ENCODE results near the gene IQSEC1. TPM values are rescaled to one million over a fixed set of nuclear protein-coding genes. Genes with fewer than 3 reads are reported as not detected.
A peak's percentile ranks its signal among the peaks of the same experiment; 100 is the strongest.

Gene IQSEC1
- total RNA-seq, 2 donors from 2014 or later = 22.7 to 24.5 TPM

- Mint-ChIP-seq H3K27ac (peak overlapping the region; percentile 22), H3K4me3 (no peak overlapping the region), H3K9me3 (no peaks in the 10 kb centered on the region), H3K36me3 (ENCODE audit: low read depth) (peaks cover 8% of the 10 kb centered on the region), H3K4me1 (peaks cover 26% of the 10 kb centered on the region), H3K27me3 (ENCODE audit: insufficient read depth) (peaks cover 28% of the 10 kb centered on the region)
- Histone ChIP-seq H3K27me3 (ENCODE audit: control insufficient read depth, insufficient read depth, low read length, poor library complexity, severe bottlenecking) (peaks cover 11% of the 10 kb centered on the region), H3K36me3 (ENCODE audit: control insufficient read depth, insufficient read depth, low read length) (peaks cover 3% of the 10 kb centered on the region), H3K27ac (ENCODE audit: low read depth, low read length) (no peak overlapping the region), H3K4me1 (ENCODE audit: control insufficient read depth, insufficient read depth, low read length) (no peaks in the 10 kb centered on the region), H3K9ac (ENCODE audit: extremely low read depth, low read length, poor library complexity, severe bottlenecking) (no peak overlapping the region), H3K4me3 (ENCODE audit: low read length) (no peak overlapping the region), H3K9me3 (ENCODE audit: control insufficient read depth, low read length) (no peaks in the 10 kb centered on the region)
- TF ChIP-seq CTCF (conservative IDR thresholded peaks at IDR 0.05) = no peak
- no peak for DNase-seq
- WGBS, 2 experiments (ENCODE audit: insufficient coverage in 1 of 2, insufficient read length in 1 of 2) = 86 to 88% methylated on average over 13 of the region's 13 CpGs
Observed at GRCh38 chr3:12895391-12896062, 177.7 kb downstream of the IQSEC1 start.

GRCh38 chr3:12894629-12895028 lies 178.6 kb downstream of the IQSEC1 start:
- H3K36me3 Mint-ChIP-seq (ENCODE audit: low read depth) = peaks cover 4% of the 10 kb centered on the region
- no peak for TF ChIP-seq CTCF (conservative IDR thresholded peaks at IDR 0.05)
- H3K9ac ChIP-seq (ENCODE audit: extremely low read depth, low read length, poor library complexity, severe bottlenecking) = no peak overlapping the region
- peaks cover 34% of the 10 kb centered on the region for H3K27me3 Mint-ChIP-seq (ENCODE audit: insufficient read depth)
- WGBS, 2 experiments (ENCODE audit: insufficient coverage in 1 of 2, insufficient read length in 1 of 2) = 78 to 93% methylated on average over 6 of the region's 6 CpGs
- no peak overlapping the region for H3K4me3 ChIP-seq (ENCODE audit: low read length)
- H3K9me3 Mint-ChIP-seq = no peaks in the 10 kb centered on the region
- no peak overlapping the region for H3K4me3 Mint-ChIP-seq
- peaks cover 26% of the 10 kb centered on the region for H3K4me1 Mint-ChIP-seq
- H3K9me3 ChIP-seq (ENCODE audit: control insufficient read depth, low read length) = no peaks in the 10 kb centered on the region
- no peak for DNase-seq
- peak overlapping the region; percentile 16 for H3K27ac Mint-ChIP-seq
- peaks cover 20% of the 10 kb centered on the region for H3K27me3 ChIP-seq (ENCODE audit: control insufficient read depth, insufficient read depth, low read length, poor library complexity, severe bottlenecking)
- H3K27ac ChIP-seq (ENCODE audit: low read depth, low read length) = no peak overlapping the region
- H3K4me1 ChIP-seq (ENCODE audit: control insufficient read depth, insufficient read depth, low read length) = no peaks in the 10 kb centered on the region
- peaks cover under 1% of the 10 kb centered on the region for H3K36me3 ChIP-seq (ENCODE audit: control insufficient read depth, insufficient read depth, low read length)

GRCh38 chr3:12893852-12894251 lies 179.4 kb downstream of the IQSEC1 start:
- H3K9me3 ChIP-seq (ENCODE audit: control insufficient read depth, low read length) = no peaks in the 10 kb centered on the region
- H3K4me1 Mint-ChIP-seq = peaks cover 24% of the 10 kb centered on the region
- H3K9me3 Mint-ChIP-seq = no peaks in the 10 kb centered on the region
- peaks cover 39% of the 10 kb centered on the region for H3K27me3 Mint-ChIP-seq (ENCODE audit: insufficient read depth)
- H3K36me3 Mint-ChIP-seq (ENCODE audit: low read depth) = no peaks in the 10 kb centered on the region
- TF ChIP-seq CTCF (conservative IDR thresholded peaks at IDR 0.05) = no peak
- no peak overlapping the region for H3K9ac ChIP-seq (ENCODE audit: extremely low read depth, low read length, poor library complexity, severe bottlenecking)
- no peak overlapping the region for H3K4me3 Mint-ChIP-seq
- no peak overlapping the region for H3K27ac ChIP-seq (ENCODE audit: low read depth, low read length)
- no peak overlapping the region for H3K27ac Mint-ChIP-seq
- peaks cover 26% of the 10 kb centered on the region for H3K27me3 ChIP-seq (ENCODE audit: control insufficient read depth, insufficient read depth, low read length, poor library complexity, severe bottlenecking)
- H3K4me1 ChIP-seq (ENCODE audit: control insufficient read depth, insufficient read depth, low read length) = no peaks in the 10 kb centered on the region
- DNase-seq = no peak
- WGBS, 2 experiments (ENCODE audit: insufficient coverage in 1 of 2, insufficient read length in 1 of 2) = 87 to 100% methylated on average over 1 to 9 of the region's 9 CpGs
- no peak overlapping the region for H3K4me3 ChIP-seq (ENCODE audit: low read length)
- no peaks in the 10 kb centered on the region for H3K36me3 ChIP-seq (ENCODE audit: control insufficient read depth, insufficient read depth, low read length)
